GM12878 (cell line): ENCODE results near the gene YIPF5.

Experiments used
- EGR1 ChIP-seq, 2 experiments: IDR thresholded peaks; 1 replicate in 1 of 2; 2 replicates in 1 of 2; pipeline ENCODE4 v1.6.1; 2011 to 2012; ENCODE audit warnings: low read depth in 2 of 2, low read length in 2 of 2, borderline replicate concordance in 1 of 2, mild to moderate bottlenecking in 1 of 2, moderate library complexity in 1 of 2
- EZH2 ChIP-seq: IDR thresholded peaks from 2 replicates; pipeline ENCODE4 v1.6.1; 2012; ENCODE audit warnings: low read depth, mild to moderate bottlenecking, control low read depth, inconsistent platforms, low read length, borderline replicate concordance; ENCODE audit not compliant: control insufficient read depth
- FOXM1 ChIP-seq: IDR thresholded peaks from 2 replicates; pipeline ENCODE4 v1.6.1; 2012; ENCODE audit warnings: low read depth, mild to moderate bottlenecking, inconsistent platforms, low read length, moderate library complexity
- HDAC2 ChIP-seq: fragments of 200-600 bp; sonication (generic); IDR thresholded peaks from 2 replicates; pipeline ENCODE4 v1.6.1; 2017
- POLR2A ChIP-seq: IDR thresholded peaks from 2 replicates; pipeline ENCODE4 v1.6.1; 2011; ENCODE audit warnings: low read depth, mild to moderate bottlenecking, low read length
- RBBP5 ChIP-seq: fragments of 200-600 bp; sonication (generic); conservative IDR thresholded peaks from 2 replicates; pipeline ENCODE4 v1.6.1; 2016
- RFX5 ChIP-seq: IDR thresholded peaks from 2 replicates; pipeline ENCODE4 v1.6.1; 2011; ENCODE audit warnings: low read depth, low read length, improper control_type of control experiment
- SUPT20H ChIP-seq: IDR thresholded peaks from 2 replicates; pipeline ENCODE4 v1.6.1; 2011; ENCODE audit warnings: low read depth, mild to moderate bottlenecking, low read length, moderate library complexity, borderline replicate concordance; ENCODE audit not compliant: control insufficient read depth
- TF ChIP-seq, protein P1 (sequence below): fragments of 150-350 bp; IDR thresholded peaks from 2 replicates; pipeline ENCODE4 v1.6.1; 2014; ENCODE audit warnings: mild to moderate bottlenecking, low read depth, low read length
- TF ChIP-seq, protein P2 (sequence below), 3 experiments: IDR thresholded peaks in 2 of 3; conservative IDR thresholded peaks in 1 of 3; 2 replicates each; pipeline ENCODE4 v1.5.1; 2011; ENCODE audit warnings: low read depth in 3 of 3, low read length in 3 of 3, mild to moderate bottlenecking in 3 of 3, control low read depth in 2 of 3, moderate library complexity in 2 of 3, inconsistent platforms in 1 of 3, mixed read lengths in 1 of 3; ENCODE audit not compliant: control insufficient read depth in 2 of 3, insufficient read depth in 1 of 3; ENCODE audit errors: extremely low read depth in 1 of 3

DNA sequence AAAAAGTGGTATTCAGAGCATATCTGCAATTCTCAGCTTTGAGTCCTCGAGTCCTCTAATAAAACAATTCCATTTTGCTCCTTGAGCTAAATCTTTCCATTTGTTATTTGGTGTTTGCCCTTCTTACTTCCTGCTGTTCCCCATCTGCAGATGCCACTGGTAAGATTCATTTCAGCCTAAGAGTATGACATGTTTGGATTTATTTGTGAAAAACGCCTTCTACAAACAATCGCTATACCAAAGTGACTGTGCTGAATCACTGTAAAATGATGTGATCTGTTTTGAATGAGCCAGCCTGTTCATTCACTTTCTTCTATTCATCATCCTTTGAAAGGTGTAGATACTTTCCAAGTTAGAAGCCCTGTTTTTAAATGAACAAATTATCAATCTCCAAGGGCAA lies 27.9 kb upstream of the YIPF5 start:
- no peak for TF ChIP-seq RBBP5
- no peak for TF ChIP-seq POLR2A
- no peak for TF ChIP-seq EGR1 (IDR thresholded peaks at IDR 0.05; ENCODE audit: borderline replicate concordance in 1 of 2, low read depth in 2 of 2, low read length in 2 of 2)
- no peak for TF ChIP-seq HDAC2
- TF ChIP-seq EZH2, result no peak
- no peak for TF ChIP-seq SUPT20H
- no peak for TF ChIP-seq FOXM1
- TF ChIP-seq, protein P1, sequence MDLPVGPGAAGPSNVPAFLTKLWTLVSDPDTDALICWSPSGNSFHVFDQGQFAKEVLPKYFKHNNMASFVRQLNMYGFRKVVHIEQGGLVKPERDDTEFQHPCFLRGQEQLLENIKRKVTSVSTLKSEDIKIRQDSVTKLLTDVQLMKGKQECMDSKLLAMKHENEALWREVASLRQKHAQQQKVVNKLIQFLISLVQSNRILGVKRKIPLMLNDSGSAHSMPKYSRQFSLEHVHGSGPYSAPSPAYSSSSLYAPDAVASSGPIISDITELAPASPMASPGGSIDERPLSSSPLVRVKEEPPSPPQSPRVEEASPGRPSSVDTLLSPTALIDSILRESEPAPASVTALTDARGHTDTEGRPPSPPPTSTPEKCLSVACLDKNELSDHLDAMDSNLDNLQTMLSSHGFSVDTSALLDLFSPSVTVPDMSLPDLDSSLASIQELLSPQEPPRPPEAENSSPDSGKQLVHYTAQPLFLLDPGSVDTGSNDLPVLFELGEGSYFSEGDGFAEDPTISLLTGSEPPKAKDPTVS, result no peak
- TF ChIP-seq RFX5, result no peak
- TF ChIP-seq, protein P2, sequence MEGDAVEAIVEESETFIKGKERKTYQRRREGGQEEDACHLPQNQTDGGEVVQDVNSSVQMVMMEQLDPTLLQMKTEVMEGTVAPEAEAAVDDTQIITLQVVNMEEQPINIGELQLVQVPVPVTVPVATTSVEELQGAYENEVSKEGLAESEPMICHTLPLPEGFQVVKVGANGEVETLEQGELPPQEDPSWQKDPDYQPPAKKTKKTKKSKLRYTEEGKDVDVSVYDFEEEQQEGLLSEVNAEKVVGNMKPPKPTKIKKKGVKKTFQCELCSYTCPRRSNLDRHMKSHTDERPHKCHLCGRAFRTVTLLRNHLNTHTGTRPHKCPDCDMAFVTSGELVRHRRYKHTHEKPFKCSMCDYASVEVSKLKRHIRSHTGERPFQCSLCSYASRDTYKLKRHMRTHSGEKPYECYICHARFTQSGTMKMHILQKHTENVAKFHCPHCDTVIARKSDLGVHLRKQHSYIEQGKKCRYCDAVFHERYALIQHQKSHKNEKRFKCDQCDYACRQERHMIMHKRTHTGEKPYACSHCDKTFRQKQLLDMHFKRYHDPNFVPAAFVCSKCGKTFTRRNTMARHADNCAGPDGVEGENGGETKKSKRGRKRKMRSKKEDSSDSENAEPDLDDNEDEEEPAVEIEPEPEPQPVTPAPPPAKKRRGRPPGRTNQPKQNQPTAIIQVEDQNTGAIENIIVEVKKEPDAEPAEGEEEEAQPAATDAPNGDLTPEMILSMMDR (IDR thresholded peaks at IDR 0.05 in 2 of 3, conservative IDR thresholded peaks at IDR 0.05 in 1 of 3; ENCODE audit: control insufficient read depth in 2 of 3, extremely low read depth in 1 of 3, insufficient read depth in 1 of 3, low read depth in 3 of 3, low read length in 3 of 3), result no peak
